Activated CD8-positive, alpha-beta T cell treated with anti-CD3 and anti-CD28 coated beads for 36 hours (primary cell): ENCODE data around the gene ALPI. TPM values are rescaled to one million over a fixed set of nuclear protein-coding genes. Genes with fewer than 3 reads are reported as not detected.

Experiments
- ATAC-seq: fragments of 200-7000 bp; cut with Tn5 transposase; one replicate; pipeline ENCODE4 v1.10.0; 2021; ENCODE audit warnings: mild to moderate bottlenecking, moderate library complexity
- CTCF ChIA-PET: fragments of 350-600 bp; sonication (Branson Sonifier 250); formaldehyde crosslinking; loops from one replicate; lab custom pipeline; 2021; ENCODE audit warnings: antibody characterized with exemption; lab: Charles Lee
- POLR2A ChIA-PET: fragments of 350-600 bp; sonication (Branson Sonifier 250); formaldehyde crosslinking; loops from one replicate; lab custom pipeline; 2021; ENCODE audit warnings: antibody characterized with exemption; lab: Charles Lee
- DNase-seq: peaks from one replicate; pipeline ENCODE4 v3.0.0-alpha.2; 2020
- H3K27ac Mint-ChIP-seq: one replicate; pipeline ENCODE4 v1.8.0; 2021; ENCODE audit warnings: mild to moderate bottlenecking, mixed read lengths
- H3K27me3 Mint-ChIP-seq: one replicate; pipeline ENCODE4 v1.8.0; 2021; ENCODE audit warnings: mixed read lengths
- H3K36me3 Mint-ChIP-seq: one replicate; pipeline ENCODE4 v1.8.0; 2021; ENCODE audit warnings: low read depth, mixed read lengths
- H3K4me1 Mint-ChIP-seq: one replicate; pipeline ENCODE4 v1.8.0; 2021; ENCODE audit warnings: low read depth, mixed read lengths
- H3K4me3 Mint-ChIP-seq: one replicate; pipeline ENCODE4 v1.8.0; 2021; ENCODE audit warnings: mild to moderate bottlenecking, moderate library complexity, mixed read lengths
- H3K9me3 Mint-ChIP-seq: one replicate; pipeline ENCODE4 v1.8.0; 2021; ENCODE audit warnings: mixed read lengths
- intact Hi-C: fragments of 100-400 bp; cut with micrococcal nuclease; formaldehyde crosslinking; loops from one replicate; pipeline ENCODE4 v1.10.0; 2022
- total RNA-seq, 2 experiments: library from RNA; stranded (reverse); gene quantifications; one replicate each; pipeline ENCODE4 v1.2.3, GENCODE V29; 2021
- TF ChIP-seq, protein P1 (sequence below): fragments of 200-600 bp; IDR thresholded peaks from one replicate; pipeline ENCODE4 v1.8.0; 2022; ENCODE audit warnings: antibody characterized with exemption, mild to moderate bottlenecking

Gene ALPI
- total RNA-seq, 2 experiments from 2014 or later, result not detected

- no peaks in the 10 kb centered on the region for H3K36me3 Mint-ChIP-seq
- TF ChIP-seq, protein P1, sequence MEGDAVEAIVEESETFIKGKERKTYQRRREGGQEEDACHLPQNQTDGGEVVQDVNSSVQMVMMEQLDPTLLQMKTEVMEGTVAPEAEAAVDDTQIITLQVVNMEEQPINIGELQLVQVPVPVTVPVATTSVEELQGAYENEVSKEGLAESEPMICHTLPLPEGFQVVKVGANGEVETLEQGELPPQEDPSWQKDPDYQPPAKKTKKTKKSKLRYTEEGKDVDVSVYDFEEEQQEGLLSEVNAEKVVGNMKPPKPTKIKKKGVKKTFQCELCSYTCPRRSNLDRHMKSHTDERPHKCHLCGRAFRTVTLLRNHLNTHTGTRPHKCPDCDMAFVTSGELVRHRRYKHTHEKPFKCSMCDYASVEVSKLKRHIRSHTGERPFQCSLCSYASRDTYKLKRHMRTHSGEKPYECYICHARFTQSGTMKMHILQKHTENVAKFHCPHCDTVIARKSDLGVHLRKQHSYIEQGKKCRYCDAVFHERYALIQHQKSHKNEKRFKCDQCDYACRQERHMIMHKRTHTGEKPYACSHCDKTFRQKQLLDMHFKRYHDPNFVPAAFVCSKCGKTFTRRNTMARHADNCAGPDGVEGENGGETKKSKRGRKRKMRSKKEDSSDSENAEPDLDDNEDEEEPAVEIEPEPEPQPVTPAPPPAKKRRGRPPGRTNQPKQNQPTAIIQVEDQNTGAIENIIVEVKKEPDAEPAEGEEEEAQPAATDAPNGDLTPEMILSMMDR, result no peak
- intact Hi-C loops, result no loop called here
- peaks cover 1% of the 10 kb centered on the region for H3K9me3 Mint-ChIP-seq
- peaks cover 19% of the 10 kb centered on the region for H3K4me1 Mint-ChIP-seq
- H3K4me3 Mint-ChIP-seq, result no peak overlapping the region
- ATAC-seq (no peak), DNase-seq (no peak)
- no peak overlapping the region for H3K27ac Mint-ChIP-seq
- ChIA-PET POLR2A (no interaction called here), CTCF (interaction anchor here (0.9 kb wide), 1 partner anchor 11 kb away, joined by 3 read pairs; no protein-coding TSS in a partner anchor)
- peaks cover 41% of the 10 kb centered on the region for H3K27me3 Mint-ChIP-seq
These were observed 39.2 kb upstream of the ALPI start for GRCh38 chr2:232416521-232417470.

DNA sequence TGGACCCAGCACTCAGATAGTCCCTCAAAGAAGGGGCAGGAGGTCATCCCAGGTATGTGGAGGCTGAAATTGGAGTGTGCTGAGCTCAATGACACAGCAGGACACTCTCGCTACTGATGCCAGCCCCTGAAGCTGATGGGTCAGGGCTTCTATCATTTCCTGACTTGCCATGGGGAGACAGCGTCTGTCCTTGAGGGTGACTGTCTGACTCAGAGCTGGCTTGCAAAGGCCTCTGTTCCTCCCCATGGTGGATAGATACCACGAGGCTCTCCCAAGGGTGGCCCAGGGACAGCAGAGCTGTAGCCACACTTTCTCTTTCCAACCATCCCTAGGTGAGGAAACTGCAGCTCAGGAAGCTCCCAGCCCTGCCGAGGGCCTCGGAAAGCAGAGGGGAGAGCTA, 38.5 kb upstream of the ALPI start:
- Mint-ChIP-seq H3K27ac (no peak overlapping the region), H3K4me1 (peaks cover 17% of the 10 kb centered on the region), H3K27me3 (peaks cover 46% of the 10 kb centered on the region), H3K9me3 (peaks cover 3% of the 10 kb centered on the region), H3K36me3 (no peaks in the 10 kb centered on the region), H3K4me3 (no peak overlapping the region)
- POLR2A ChIA-PET, result no interaction called here
- ATAC-seq (no peak), DNase-seq (no peak)
- CTCF ChIA-PET, result interaction anchor here (0.9 kb wide), 1 partner anchor 10 kb away, joined by 3 read pairs; no protein-coding TSS in a partner anchor
- intact Hi-C loops, result no loop called here
- TF ChIP-seq, protein P1, result no peak

GRCh38 chr2:232418056-232418455, 37.9 kb upstream of the ALPI start:
- H3K27me3 Mint-ChIP-seq, result peaks cover 50% of the 10 kb centered on the region

DNA sequence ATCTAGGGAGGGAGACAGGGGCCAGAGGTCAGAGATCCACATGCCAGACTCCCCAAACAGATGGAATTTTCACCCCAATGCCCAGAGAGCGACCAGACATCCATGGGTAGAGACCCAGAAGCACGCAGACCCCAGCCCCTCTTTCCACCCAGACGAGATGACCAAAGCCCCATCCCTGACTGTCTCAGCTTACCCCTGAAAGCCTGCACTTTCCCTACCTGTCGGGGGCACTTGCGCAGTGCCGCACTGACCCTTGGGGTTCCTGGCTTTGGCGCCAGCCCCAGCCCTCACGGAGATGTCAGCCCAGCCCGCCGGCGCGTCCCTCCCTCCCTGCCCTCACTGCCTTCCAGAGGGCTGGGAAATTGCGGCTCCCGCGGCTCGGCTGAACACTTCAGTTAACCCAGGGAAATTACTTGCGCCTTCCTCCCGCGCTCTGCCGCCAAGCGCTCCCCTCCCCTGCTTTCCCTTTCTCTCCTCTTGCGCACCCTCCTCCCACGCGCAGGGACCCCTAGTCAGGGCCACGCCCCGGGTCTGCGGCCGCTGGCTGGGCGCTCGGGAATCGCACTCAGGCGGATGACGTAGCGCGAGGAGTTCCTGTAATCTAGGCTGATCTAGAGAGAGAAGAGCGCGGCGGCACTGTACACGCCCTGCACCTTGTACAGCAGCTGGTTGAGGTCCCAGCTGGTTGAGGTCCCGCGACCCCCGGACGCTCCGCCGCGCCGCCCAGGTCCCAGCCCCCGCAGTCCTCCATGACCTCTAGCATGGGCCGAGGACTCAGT, 37.3 kb upstream of the ALPI start:
- H3K9me3 Mint-ChIP-seq, result peaks cover 3% of the 10 kb centered on the region
- peak; percentile 62 for ATAC-seq

More at GRCh38 chr2:232418056-232418455, 37.9 kb upstream of the ALPI start:
- H3K4me3 Mint-ChIP-seq, result peak overlapping the region; percentile 4
- H3K9me3 Mint-ChIP-seq, result peaks cover 3% of the 10 kb centered on the region
- H3K36me3 Mint-ChIP-seq, result no peaks in the 10 kb centered on the region
- POLR2A ChIA-PET, result no interaction called here
- ATAC-seq (no peak), DNase-seq (no peak)
- no peak overlapping the region for H3K27ac Mint-ChIP-seq
- CTCF ChIA-PET, result interaction anchor here (0.9 kb wide), 1 partner anchor 9 kb away, joined by 3 read pairs; no protein-coding TSS in a partner anchor
- TF ChIP-seq, protein P1, result no peak
- peaks cover 12% of the 10 kb centered on the region for H3K4me1 Mint-ChIP-seq
- intact Hi-C loops, result no loop called here

More for the DNA sequence above, 37.3 kb upstream of the ALPI start:
- POLR2A ChIA-PET, result no interaction called here
- TF ChIP-seq, protein P1, result no peak
- H3K27ac Mint-ChIP-seq, result no peak overlapping the region
- peak overlapping the region; percentile 34 for H3K4me3 Mint-ChIP-seq
- peaks cover 48% of the 10 kb centered on the region for H3K27me3 Mint-ChIP-seq
- peak; percentile 67 for DNase-seq
- no peaks in the 10 kb centered on the region for H3K36me3 Mint-ChIP-seq
- peaks cover 6% of the 10 kb centered on the region for H3K4me1 Mint-ChIP-seq
- CTCF ChIA-PET, result interaction anchor here (1.0 kb wide), 1 partner anchor 13 kb away, joined by 3 read pairs; no protein-coding TSS in a partner anchor
- intact Hi-C loops, result no loop called here
